ENCODE results near the gene AHCYL1.
"Not testable (repeated sequence)": the region's sequence is repeated elsewhere in the genome, so short reads cannot be mapped to it uniquely, and the experiment has no call there.

AHCYL1 gene

DNA sequence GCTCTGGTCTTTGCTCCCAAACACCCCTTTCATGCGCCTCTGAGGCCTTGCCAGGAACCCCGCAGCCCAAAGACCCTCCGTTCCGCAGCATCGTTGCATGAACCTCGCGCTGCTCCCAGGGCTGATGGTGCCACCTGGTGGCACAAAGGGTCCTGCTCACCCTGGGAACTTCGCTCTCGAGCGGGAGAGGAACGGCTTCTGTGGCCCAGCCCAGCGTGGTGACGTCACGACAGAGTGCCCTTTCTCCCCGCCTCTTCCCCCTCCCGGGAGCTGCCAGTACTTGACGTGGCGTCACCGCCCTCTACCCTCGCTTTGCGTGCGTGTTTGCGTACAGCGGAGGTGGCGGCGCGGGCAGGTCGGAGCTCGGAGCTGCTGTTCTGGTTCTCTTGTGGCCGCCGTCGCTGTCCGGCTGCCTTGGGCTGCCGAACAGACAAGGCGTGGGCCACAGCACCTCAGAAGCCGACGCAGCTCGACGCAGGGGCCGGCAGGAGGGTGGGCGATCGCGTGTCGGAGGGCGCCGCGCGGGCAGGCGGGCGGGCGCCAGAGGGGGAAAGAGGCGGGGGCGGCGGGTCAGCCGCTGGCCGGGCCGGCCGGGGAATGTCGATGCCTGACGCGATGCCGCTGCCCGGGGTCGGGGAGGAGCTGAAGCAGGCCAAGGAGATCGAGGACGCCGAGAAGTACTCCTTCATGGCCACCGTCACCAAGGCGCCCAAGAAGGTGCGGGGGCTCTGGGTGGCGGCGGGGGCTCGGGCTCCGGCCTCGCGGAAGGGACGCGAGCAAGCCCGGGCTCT lies at the start of gene AHCYL1:
Gene AHCYL1, plus strand, starts transcription at position 310 of the 791 bp plus-strand sequence. Its CDS starts 288 bp downstream, at position 598.
- peak; percentile 98 to 99 for DNase-seq (ENCODE audit: low read depth in 2 of 2)

DNA sequence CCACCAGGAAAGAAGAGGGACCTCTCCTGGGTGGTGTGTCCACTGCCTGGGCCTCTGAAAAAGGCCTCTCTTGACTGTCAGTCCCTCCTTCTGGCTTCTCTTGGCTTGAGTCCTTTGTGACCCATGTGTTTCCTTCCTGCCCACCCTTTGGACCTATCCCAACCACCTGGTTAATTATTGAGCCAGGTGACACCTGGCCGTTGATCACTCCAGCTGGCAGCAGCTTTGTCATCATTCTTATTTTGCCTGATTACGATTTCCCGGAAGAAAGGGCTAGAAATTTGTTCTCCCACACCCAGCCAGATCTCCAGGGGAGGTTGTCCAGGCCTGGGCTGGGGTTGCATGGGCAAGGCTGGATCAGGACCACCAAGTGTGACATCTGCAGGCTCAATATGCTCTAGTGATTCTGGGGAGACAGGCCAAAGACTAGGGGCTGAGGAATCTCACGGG lies 49.1 kb upstream of the AHCYL1 start:
- no peak for DNase-seq (ENCODE audit: low read depth in 2 of 2)

DNA sequence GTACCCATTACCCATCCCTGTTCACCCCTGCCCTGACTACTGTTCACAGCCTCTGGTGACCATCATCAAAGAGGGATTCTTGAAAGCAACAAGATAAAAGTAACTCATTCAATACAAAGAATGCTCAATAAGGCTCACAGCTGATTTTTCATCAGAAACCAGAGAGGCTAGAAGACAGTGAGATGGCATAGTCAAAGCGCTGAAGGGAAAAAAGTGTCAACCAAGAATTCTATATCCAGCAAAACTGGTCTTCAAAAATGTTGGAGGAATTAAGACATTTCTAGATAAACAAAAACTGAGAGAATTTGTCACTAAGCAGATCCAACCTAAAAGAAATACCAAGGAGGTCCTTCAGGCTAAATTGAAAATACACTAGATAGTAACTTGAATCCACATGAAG lies 46.8 kb upstream of the AHCYL1 start:
- DNase-seq (ENCODE audit: low read depth in 2 of 2), result no peak

DNA sequence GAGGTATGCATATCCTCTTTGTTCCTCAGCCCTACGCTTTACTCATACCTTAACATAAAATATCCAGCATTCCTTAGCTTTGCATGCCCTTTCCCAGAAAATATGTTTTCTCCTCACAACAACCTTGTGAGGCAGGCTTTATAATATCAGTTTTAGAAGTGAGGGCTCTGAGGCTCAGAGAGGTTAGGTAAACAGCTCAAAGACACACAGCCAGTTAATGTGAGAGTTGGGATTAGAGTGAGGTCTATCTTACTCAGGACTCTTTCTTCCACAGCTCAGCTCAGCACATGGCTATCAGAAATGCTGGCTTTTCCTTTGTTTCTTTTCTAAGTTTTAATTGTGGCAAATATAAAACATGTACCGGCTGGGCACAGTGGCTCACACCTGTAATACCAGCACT lies 46.0 kb upstream of the AHCYL1 start:
- no peak for DNase-seq (ENCODE audit: low read depth in 2 of 2)

DNA sequence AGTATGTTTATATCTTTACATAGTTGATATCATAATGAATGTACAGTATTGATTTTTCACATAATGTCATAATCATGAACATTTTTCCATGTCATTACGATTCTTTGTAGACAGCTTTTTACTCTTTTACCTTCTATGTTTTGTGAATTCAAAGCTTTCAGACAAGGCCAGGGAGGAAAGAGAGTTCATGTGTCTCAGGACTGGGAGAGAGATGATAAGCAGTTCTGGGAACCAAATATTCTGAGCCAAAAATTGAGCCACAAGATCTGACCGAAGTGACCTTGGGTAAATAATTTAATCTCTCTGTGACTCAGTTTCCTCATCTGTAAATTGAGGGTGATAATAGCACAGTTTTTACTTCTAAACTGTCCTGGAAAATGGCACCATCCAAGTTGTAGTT lies 42.1 kb upstream of the AHCYL1 start:
- DNase-seq (ENCODE audit: low read depth in 2 of 2), result no peak

DNA sequence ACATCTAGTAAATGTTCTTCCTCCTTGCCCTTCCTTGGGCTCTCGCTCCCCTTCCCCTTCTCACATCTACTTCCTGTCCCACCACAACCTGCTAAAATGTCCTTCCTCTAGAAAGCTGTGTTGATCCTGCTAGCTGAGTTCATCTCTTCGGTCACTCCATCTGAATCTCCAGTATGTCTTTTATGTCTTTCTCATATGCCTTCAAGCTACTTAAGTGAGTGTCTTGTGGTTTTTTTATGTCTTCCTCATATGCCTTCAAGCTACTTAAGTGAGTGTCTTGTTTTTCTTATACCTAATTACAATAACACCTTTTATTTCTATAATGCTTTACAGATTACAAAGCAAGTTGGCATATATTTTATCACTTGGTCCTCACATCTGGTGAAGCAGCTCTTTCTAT lies 40.0 kb upstream of the AHCYL1 start:
- no peak for DNase-seq (ENCODE audit: low read depth in 2 of 2)

DNA sequence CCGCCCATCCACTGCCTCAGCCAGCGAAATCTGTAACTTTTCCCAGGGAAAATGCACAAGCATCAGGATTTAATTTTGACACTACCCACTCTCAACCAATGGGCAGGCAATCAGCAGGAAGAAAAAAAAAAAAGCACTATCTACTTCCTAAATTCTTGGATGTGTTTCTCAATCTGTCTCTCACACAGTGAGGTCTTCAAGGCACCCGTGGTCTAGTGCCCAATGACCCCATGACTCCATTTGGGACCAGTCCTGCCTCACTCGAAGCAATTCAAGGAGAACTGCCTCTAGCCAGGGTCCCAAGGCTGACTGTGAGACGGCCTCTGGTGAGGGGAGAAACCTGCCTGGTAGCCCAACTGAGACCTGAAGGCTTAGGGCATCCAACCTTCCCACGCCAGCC lies 38.1 kb upstream of the AHCYL1 start:
- DNase-seq (ENCODE audit: low read depth in 2 of 2), result no peak

DNA sequence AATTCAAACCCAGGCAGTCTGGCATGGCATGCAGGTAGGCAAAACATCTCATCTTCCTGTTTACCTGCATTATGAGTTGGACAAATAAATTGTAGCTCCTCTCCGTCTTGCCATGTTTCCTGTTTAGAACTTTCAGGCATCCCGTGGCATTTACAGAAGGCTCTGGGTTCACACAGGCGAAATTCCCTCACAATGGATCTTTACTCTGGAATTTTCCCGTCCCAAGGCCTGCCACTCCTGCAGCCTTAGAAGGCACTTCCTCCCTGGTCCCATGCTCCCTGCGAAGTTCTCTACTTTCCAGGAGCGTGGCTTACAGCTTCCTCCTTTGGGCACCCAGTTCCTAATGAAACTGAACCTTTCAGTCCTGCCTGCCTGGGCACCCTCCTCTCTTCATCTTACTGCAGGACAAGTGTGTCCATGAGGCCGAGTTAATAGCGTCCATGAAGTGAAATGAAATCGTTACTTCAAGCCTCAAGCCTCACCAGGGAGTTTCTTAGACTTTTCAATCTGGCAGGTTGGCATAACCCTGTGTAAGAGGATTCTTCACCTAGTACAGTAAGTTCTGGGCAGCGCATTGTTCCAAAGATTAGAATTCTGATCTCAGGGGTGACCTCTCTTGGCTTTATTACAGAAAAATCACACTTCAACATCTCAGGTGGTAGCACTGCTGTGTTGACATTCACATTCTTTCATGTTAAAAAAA lies 36.8 kb upstream of the AHCYL1 start:
- DNase-seq (ENCODE audit: low read depth in 2 of 2), result no peak

DNA sequence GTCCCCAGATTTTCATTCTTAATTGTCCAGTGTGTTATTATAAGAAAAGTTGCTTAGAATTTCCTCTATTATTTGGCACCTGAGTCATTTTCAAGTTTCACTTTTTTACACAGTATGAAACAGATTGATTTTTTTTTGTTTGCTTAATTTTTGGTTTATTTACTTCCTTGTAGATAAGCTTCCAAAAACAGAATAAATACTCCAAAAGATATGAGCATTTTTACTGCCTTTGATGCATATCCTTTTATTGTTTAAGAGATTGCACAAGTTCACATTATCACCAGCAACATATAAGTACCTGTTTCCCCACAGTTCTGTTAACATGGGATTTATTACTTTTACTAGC lies 36.3 kb upstream of the AHCYL1 start:
- no peak for DNase-seq (ENCODE audit: low read depth in 2 of 2)

DNA sequence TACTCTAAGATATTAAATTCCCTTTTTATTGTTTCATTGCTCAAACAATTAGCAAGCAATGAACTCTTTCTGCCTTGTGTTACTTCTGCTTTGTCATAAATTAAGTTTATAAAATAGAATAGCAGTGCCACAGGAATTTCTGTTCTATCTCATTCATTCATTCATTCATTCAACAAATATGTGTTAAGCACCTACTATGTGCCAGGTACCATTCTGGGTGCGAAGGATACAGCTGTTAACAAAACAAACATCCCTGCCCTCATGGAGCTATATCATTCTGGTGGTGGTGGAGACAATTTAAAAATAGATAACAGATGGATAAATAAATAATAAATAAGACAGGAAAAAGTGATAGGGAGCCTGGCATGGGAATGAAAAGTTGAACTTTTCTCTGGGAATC lies 34.5 kb upstream of the AHCYL1 start:
- DNase-seq (ENCODE audit: low read depth in 2 of 2), result no peak

DNA sequence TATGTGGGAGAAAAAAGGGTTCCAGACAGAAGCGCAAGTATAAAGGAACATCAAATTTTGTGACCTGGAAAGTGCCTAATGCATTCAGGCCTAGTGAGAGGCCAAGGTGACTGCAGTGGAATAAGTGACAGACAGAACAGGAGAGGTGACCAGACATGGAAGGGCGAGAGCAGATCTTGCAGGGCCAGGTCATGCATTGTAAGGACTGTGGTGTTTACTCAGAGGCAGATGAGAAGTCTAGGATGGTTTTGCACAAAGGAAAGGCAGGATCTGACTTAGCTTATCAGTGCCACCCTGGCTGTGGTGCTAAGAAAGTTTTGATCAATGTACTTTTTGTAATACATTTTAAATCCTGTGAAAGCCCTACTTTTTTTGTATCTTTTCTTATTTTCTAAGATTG lies 34.1 kb upstream of the AHCYL1 start:
- no peak for DNase-seq (ENCODE audit: low read depth in 2 of 2)

DNA sequence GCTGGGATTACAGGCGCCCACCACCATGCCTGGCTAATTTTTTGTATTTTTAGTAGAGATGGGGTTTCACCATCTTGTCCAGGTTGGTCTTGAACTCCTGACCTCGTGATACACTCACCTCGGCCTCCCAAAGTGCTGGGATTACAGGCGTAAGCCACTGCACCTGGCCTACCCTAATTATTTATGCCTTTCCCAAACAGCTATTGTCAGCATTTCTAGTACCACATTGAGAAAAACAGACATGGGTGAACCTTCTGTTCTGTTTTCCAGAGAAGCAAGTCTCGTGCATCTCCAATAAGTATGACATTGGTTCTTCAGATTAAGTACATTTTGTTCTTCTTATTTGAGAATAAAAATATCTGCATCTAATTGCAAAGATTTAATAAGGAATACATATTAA lies 33.1 kb upstream of the AHCYL1 start:
- not testable (repeated sequence) for DNase-seq (ENCODE audit: low read depth in 2 of 2)

DNA sequence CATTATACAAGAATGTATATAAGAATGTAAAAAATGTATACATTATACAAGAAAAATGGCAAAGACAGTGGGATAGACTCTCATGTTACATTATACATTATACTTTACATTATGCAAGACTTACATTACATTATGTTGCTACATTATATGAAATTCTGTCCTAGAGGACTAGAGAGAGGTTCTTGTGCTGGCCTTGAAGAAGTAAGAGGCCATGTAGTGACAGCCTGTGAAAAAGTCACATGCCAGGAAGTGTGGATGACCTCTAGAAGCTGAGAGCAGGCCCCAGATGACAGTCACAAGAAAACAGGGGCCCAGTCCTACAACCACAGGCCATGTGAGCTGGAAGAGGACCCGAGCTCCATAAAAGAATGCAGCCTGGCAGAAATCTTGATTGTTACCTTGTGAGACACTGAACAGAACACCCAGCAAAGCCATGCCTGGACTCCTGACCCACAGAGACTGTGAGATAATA lies 30.5 kb upstream of the AHCYL1 start:
- DNase-seq (ENCODE audit: low read depth in 2 of 2), result no peak

DNA sequence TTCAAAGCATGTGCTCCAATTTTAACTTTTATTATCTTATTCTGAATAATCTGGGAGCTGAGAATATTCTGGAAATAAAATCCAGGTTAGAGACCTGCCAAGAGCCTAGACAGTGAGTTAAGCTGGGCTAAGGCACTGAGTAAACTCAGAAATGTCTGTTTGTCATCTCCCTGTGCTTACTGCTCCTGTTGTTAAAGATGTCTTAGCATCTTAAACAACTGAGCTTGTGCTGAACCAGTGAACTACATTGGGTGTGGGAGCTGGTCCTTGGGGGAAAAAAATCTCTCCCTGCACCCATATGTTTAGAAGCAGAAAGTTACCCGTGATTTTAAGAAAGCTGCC lies 25.0 kb upstream of the AHCYL1 start:
- no peak for DNase-seq (ENCODE audit: low read depth in 2 of 2)

DNA sequence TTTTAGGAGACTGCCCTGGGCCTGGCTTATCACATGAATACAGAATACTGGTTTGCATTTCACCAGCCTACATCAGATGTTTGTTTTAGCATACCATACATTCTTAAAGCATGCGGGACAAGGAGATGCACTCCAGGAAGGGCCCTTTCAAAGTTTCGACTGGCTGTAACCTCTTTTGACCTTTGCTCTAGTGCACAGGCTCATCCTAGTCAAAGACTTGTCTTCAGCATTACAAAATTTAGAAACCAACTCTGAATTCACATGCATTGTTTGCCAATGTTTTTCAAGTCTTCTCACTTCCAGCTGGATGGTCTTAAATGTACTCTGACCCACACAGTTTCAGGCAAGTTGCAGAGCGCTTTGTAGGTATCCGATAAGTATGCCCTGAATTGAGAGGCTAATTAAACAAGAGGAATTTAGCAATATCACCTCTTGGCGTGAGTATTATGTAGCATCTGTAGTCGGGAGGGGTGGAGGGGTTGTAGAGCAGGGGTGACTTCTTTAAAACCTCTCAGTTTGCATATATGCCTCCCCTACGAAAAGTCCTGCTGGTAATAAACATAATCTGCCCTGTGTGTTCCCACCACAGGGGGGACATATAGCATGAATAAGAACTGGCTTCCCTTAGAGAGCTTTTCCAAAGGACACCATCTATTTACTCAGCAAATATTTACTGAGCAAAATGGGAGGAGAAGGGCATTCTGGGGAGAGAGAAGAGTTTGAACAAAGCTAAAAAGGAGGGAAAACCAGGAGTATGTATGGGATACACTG lies 24.4 kb upstream of the AHCYL1 start:
- no peak for DNase-seq (ENCODE audit: low read depth in 2 of 2)

DNA sequence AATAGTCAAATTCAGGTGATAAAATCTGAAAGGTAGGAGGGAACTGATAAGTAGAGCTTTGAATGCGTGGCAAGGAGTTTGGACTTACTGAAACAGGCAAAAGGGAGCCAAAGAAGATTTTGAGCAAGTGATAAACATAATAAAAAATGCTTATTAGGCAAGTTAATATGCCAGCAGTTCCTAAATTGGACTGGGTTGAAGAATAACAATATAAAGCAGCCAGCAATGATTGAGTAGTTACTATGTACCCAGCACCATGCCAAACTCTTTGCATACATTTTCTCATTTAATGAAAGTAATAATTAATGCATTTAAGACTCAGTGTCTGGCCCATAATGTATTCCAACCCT lies 23.8 kb upstream of the AHCYL1 start:
- DNase-seq (ENCODE audit: low read depth in 2 of 2), result no peak

DNA sequence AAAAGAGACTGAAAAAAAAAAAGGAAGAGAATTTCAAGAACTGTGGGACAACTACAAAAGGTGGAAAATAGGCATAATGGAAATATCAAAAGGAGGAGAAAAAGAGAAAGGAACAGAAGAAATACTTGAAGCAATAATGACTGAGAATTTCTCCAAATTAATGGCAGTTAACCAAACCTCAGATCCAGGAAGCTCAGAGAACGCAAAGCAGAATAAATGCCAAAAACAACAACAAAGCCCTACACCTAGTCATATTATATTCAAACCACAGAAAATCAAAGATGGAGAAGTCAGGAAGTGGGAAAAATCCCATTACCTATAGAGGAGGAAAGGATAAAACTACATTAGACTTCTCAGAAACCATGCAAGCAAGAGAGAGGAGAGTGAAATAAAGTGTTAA lies 20.7 kb upstream of the AHCYL1 start:
- no peak for DNase-seq (ENCODE audit: low read depth in 2 of 2)

DNA sequence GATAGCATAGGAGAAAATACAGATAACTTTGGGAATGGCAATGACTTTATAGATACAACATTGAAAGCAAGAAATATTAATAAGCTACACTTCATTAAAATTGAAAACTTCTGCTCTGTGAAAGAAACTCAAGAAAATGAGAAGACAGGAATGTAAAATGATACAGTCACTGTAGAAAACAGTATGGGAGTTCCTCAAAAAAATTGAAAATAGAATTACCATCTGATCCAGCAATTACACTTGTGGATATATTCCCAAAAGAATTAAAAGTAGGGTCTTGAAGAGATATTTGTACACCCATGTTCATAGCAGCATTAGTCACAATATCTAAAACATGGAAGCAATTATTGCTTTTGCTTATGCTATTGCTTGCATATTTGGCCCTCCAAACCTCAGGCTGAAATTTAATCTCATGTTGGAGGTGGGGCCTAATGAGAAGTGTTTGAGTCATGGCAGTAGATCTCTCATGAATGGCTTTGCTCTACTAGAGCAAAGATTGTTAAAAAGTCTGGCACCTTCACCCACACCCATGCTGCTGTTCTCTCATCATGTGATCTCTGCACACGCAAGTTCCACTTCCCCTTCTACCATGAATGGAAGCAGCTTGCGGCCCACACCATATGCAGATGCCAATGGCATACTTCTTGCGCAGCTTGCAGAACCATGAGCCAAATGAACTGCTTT lies 15.3 kb upstream of the AHCYL1 start:
- no peak for DNase-seq (ENCODE audit: low read depth in 2 of 2)

DNA sequence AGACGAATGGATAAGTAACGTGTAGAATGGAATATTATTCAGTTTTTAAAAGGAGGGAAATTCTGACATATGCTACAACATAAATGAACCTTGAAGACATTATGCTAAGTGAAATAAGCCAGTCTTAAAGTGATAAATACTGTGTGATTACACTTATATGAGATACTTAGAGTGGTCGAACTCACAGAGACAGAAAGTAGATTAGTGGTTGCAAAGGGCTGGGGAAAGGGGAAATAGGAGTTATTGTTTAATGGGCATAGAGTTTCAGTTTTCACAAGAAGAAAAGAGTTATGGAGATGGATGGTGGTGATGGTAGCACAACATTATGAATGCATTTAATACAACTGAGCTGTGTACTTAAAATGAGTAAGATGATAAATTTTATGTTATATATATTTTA lies 14.7 kb upstream of the AHCYL1 start:
- no peak for DNase-seq (ENCODE audit: low read depth in 2 of 2)

DNA sequence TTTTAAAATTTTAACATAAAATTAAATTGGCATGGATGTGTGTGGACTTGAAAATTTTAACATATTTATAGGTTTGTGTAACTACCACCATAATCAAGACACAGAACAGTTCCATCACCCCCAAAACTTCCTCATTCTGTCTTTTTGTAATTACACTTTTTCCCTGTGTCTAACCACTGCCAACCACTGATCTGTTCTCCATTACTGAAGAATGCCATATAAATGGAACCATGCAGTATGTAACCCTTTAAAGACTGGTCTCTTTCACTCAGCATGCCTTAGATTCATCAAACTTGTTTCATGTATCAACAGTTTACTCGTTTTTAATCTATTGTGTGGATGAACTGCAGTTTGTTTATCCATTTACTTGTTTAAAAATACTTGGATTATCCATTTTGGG lies 13.0 kb upstream of the AHCYL1 start:
- no peak for DNase-seq (ENCODE audit: low read depth in 2 of 2)

DNA sequence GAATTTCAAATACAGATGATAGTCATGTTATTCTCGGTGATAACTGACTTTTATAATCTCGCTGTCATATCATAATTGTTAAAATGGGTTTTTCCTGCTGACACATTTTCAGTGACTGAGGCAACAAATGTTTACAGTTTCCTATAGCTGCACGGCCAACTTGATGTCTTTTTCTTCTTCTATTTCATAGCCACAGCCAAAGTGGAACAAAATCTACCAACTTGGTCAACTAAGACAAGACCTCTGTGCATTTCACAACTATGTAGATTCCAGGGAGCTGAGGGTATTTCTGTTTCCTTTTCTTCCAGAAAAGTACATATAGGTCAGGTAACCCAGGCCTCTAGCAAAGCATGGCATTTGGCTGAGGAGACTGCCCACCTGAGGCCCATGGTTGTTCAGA lies 10.4 kb upstream of the AHCYL1 start:
- DNase-seq (ENCODE audit: low read depth in 2 of 2), result no peak

DNA sequence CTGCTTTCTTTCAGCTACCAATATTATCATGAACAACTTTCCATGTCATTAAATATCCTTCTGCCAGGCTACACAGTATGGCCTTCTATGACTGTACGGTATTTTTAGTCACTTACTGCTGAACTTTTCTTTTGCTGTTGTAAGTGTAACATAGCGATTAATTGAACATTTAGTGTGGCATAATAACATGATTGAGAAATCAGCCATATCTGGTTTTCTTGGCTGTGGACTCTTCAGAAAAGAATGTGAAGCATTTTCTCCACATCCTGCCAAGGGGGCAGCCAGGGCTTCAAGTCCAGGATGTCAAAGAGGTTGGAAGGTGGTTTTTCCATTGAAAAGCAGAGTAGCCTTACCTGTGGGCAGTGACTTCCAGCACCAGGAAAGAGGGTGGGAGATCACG lies 8.8 kb upstream of the AHCYL1 start:
- DNase-seq (ENCODE audit: low read depth in 2 of 2), result no peak

All from stimulated activated CD8-positive, alpha-beta memory T cell treated with anti-CD3 and anti-CD28 coated beads, Interleukin-2, amount 100 ng/mL, for 1 hour (primary cell).